Psoas muscle (tissue), 8 donors: ENCODE measurements around the gene TNIP1. TPM values are rescaled to one million over a fixed set of nuclear protein-coding genes. Genes with fewer than 3 reads are reported as not detected.
A peak's percentile ranks its signal among the peaks of the same experiment; 100 is the strongest.

Source experiments
- ATAC-seq, 4 donors: fragments of 200-7000 bp; cut with Tn5 transposase; one replicate each; pipeline ENCODE4 v1.9.1; 2020; ENCODE audit warnings: moderate library complexity in 3 of 4, mild to moderate bottlenecking in 2 of 4
- DNase-seq, 2 donors: peaks; one replicate each; pipeline ENCODE4 v3.0.0-alpha.2; 2020
- H3K27ac ChIP-seq: fragments of 200-600 bp; one replicate; pipeline ENCODE4 v1.8.0; 2022
- H3K27me3 ChIP-seq, 3 donors: fragments of 200-600 bp in 1 of 3; one replicate each; pipeline versions ENCODE4 v1.6.1 to v1.8.0; 2013 to 2022; ENCODE audit warnings: low read length in 2 of 3, mild to moderate bottlenecking in 2 of 3, moderate library complexity in 1 of 3; ENCODE audit not compliant: insufficient read depth in 3 of 3
- H3K36me3 ChIP-seq, 2 donors: fragments of 200-600 bp in 1 of 2; one replicate each; pipeline versions ENCODE4 v1.6.1 to v1.8.0; 2013 to 2022; ENCODE audit warnings: low read depth in 1 of 2, mild to moderate bottlenecking in 1 of 2, moderate library complexity in 1 of 2; ENCODE audit not compliant: insufficient read depth in 1 of 2
- H3K4me1 ChIP-seq: fragments of 200-600 bp; one replicate; pipeline ENCODE4 v1.8.0; 2022
- H3K4me3 ChIP-seq: fragments of 200-600 bp; one replicate; pipeline ENCODE4 v1.8.0; 2022; ENCODE audit warnings: mild to moderate bottlenecking
- H3K9me3 ChIP-seq: fragments of 200-600 bp; one replicate; pipeline ENCODE4 v1.8.0; 2022
- CTCF ChIP-seq: fragments of 200-600 bp; IDR thresholded peaks from one replicate; pipeline ENCODE4 v1.8.0; 2022; ENCODE audit warnings: antibody characterized with exemption
- WGBS, 3 donors: extraction: QIAGEN DNeasy Blood & Tissue Kit; methylation state at CpG; one replicate each; pipeline versions ENCODE4 v1.1.6 to v1.1.7; 2013; 5-methylcytosine and 5-hydroxymethylcytosine counted together
- intact Hi-C, 2 donors: fragments of 100-400 bp; cut with DNase I; formaldehyde crosslinking; loops; one replicate each; pipeline versions ENCODE4 v1.11.0 to v1.14.2; 2022
- polyA plus RNA-seq, 3 donors: library from polyadenylated mRNA; stranded (reverse); fragments of 200-250 nt; gene quantifications; one replicate each; pipeline ENCODE4 v1.2.3, GENCODE V29; 2013
- total RNA-seq, 4 donors: library from RNA; stranded (reverse); fragmentation: NEBNext Ultra II Directional in 2 of 4; extraction: Animal tissue kit (Norgen Biotek cat#: 25700) in 2 of 4; gene quantifications; one replicate each; pipeline versions ENCODE4 v1.2.1 to v1.2.4, GENCODE V29; 2021 to 2023
- donor health status: healthy with polysubstance abuse.
- donor health status: DM: no; HTN: no; CAD: no; lungs with moderate emphysema.
- donor health status: Bipolar disorder and iron deficiency.
- donor health status: healthy.
- donor health status: DM: yes; HTN: yes; CAD: no.
- donor health status: DM: no; HTN: no; CAD: no.
- donor health status: DM: no; HTN: no; CAD: no.
- donor health status: DM: yes; HTN: yes; CAD: no.

The TNIP1 gene
- total and polyA plus RNA-seq, 7 donors: 55.5 to 218 (median 141) TPM

- no peaks in the 10 kb centered on the region for H3K9me3 ChIP-seq
- intact Hi-C loops: no loop called here
- peaks cover 3 to 83% of the 10 kb centered on the region in 2 donors for H3K36me3 ChIP-seq
- no peak overlapping the region for H3K4me3 ChIP-seq
- H3K27ac ChIP-seq: peak overlapping the region; percentile 84
- no peaks in the 10 kb centered on the region for H3K27me3 ChIP-seq
- peak; percentile 20 for TF ChIP-seq CTCF
- H3K4me1 ChIP-seq: peaks cover 60% of the 10 kb centered on the region
- 44 to 63% (median 53%) methylated on average over 8 of the region's 8 CpGs for WGBS, 3 donors
- DNase-seq (peak; percentile 53 to 81), ATAC-seq (peak; percentile 64 to 83 (median 81))
Observed at GRCh38 chr5:151040211-151040747, 40.6 kb downstream of the TNIP1 start.

DNA sequence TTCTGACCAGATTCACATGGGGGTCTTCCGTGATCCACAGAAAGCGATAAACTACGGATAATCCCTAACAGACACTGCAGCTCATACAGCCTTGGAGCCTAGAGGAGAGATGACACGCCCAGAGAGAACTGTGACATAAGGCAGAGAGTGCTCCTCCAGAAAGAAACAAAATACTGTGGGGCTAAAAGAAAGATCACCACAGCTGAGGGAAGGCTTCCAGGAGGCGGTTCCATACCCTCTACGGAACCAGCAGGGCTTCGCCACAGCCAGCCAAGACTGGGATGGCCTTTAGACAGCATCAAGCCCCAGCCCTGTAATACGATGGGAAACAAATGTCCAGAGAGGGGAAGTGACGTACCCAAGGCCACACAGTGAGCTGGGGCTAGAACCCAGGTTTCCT lies 41.2 kb downstream of the TNIP1 start:
- TF ChIP-seq CTCF: no peak
- Histone ChIP-seq H3K4me3 (no peak overlapping the region), H3K27me3 (no peaks in the 10 kb centered on the region), H3K27ac (peak overlapping the region; percentile 84), H3K9me3 (no peaks in the 10 kb centered on the region), H3K4me1 (peaks cover 60% of the 10 kb centered on the region), H3K36me3 (peaks cover 2 to 83% of the 10 kb centered on the region in 2 donors)
- WGBS, 3 donors: 31 to 47% (median 36%) methylated on average over 9 of the region's 9 CpGs
- peak; percentile 45 to 75 for DNase-seq
- intact Hi-C loops: no loop called here
- ATAC-seq: peak; percentile 58 to 78 (median 66)

DNA sequence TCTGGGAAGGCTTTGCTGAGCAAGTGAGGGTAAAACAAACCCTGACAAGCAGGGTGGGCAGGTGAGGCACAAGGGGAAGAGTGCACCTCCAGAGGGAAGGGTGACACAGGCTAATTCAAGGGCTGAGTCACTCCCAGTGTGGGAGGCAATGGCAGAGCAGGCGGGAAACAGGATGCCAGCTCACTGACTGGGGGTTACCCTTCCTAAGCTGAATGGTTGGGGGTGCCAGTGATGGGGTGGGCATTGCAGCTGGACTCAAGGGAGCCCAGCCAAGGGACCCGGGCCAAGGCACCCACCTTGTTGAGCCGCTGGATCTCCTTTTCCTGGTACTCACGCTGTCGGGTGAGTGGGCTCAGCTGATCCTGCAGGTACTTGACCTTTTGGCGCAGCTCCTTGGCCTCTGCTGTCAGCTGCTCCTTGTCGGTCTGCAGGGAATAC lies 42.0 kb downstream of the TNIP1 start:
- WGBS, 3 donors: 30 to 53% (median 41%) methylated on average over 7 of the region's 7 CpGs
- Histone ChIP-seq H3K27me3 (no peaks in the 10 kb centered on the region), H3K4me3 (no peak overlapping the region), H3K36me3 (peaks cover 0 to 83% of the 10 kb centered on the region in 2 donors), H3K9me3 (no peaks in the 10 kb centered on the region), H3K4me1 (peaks cover 60% of the 10 kb centered on the region), H3K27ac (peak overlapping the region; percentile 84)
- ATAC-seq (peak; percentile 34 to 65 (median 58)), DNase-seq (peak in 1 of 2 donors; percentile 62)
- no peak for TF ChIP-seq CTCF
- intact Hi-C loops: no loop called here

GRCh38 chr5:151038412-151038745 lies 42.5 kb downstream of the TNIP1 start:
- TF ChIP-seq CTCF: no peak
- H3K4me1 ChIP-seq: peaks cover 60% of the 10 kb centered on the region

More at GRCh38 chr5:151038412-151038745, 42.5 kb downstream of the TNIP1 start:
- WGBS, 3 donors: 47 to 58% (median 48%) methylated on average over 8 of the region's 8 CpGs
- intact Hi-C loops: no loop called here
- DNase-seq (peak in 1 of 2 donors; percentile 70), ATAC-seq (peak in 1 of 4 donors; percentile 3)
- H3K27ac ChIP-seq: peak overlapping the region; percentile 84
- no peaks in the 10 kb centered on the region for H3K27me3 ChIP-seq
- no peak overlapping the region for H3K4me3 ChIP-seq
- no peaks in the 10 kb centered on the region for H3K9me3 ChIP-seq
- peaks cover 0 to 83% of the 10 kb centered on the region in 2 donors for H3K36me3 ChIP-seq
